Kidney (tissue), 14 donors: Measurements from ENCODE around the gene CEP126. TPM values are rescaled to one million over a fixed set of nuclear protein-coding genes. Genes with fewer than 3 reads are reported as not detected.
A peak's percentile ranks its signal among the peaks of the same experiment; 100 is the strongest.

Experiments used
- DNase-seq, 5 donors: peaks; one replicate each; pipeline ENCODE4 v3.0.0-alpha.2; 2013 to 2020
- FAIRE-seq: peaks from 2 replicates; lab custom pipeline; 2012; peaks lifted over from hg19 to GRCh38; lab: Jason Lieb, UNC
- H3K27ac ChIP-seq, 2 donors: one replicate each; pipeline ENCODE4 v1.7.0; 2013; ENCODE audit warnings: low read depth in 2 of 2, low read length in 2 of 2, inconsistent platforms in 1 of 2
- H3K27me3 ChIP-seq: one replicate; pipeline ENCODE4 v1.7.1; 2013; ENCODE audit warnings: low read length, inconsistent platforms; ENCODE audit not compliant: control insufficient read depth, insufficient read depth
- H3K36me3 ChIP-seq, 3 donors: one replicate each; pipeline versions ENCODE4 v1.7.0 to v1.7.1; 2013; ENCODE audit warnings: low read length in 3 of 3, control low read depth in 1 of 3, inconsistent platforms in 1 of 3; ENCODE audit not compliant: insufficient read depth in 3 of 3, control insufficient read depth in 2 of 3
- H3K4me1 ChIP-seq, 3 donors: one replicate each; pipeline versions ENCODE4 v1.7.0 to v1.7.1; 2013; ENCODE audit warnings: low read length in 3 of 3, inconsistent platforms in 1 of 3, low read depth in 1 of 3; ENCODE audit not compliant: control insufficient read depth in 2 of 3, insufficient read depth in 2 of 3
- H3K4me3 ChIP-seq, 3 donors: one replicate each; pipeline versions ENCODE4 v1.7.0 to v1.8.1; 2013; ENCODE audit warnings: low read length in 3 of 3, control low read depth in 1 of 3, inconsistent platforms in 1 of 3
- H3K9ac ChIP-seq, 3 donors: one replicate each; pipeline versions ENCODE4 v1.7.0 to v1.7.1; 2013; ENCODE audit warnings: low read length in 3 of 3, control low read depth in 1 of 3, inconsistent platforms in 1 of 3
- H3K9me3 ChIP-seq, 3 donors: one replicate each; pipeline versions ENCODE4 v1.7.0 to v1.7.1; 2013; ENCODE audit warnings: low read length in 3 of 3, control low read depth in 1 of 3, inconsistent platforms in 1 of 3; ENCODE audit not compliant: control insufficient read depth in 2 of 3, insufficient read depth in 1 of 3
- intact Hi-C: fragments of 100-400 bp; cut with DNase I; formaldehyde crosslinking; loops from one replicate; pipeline ENCODE4 v1.11.1; 2022
- polyA plus RNA-seq: library from polyadenylated mRNA; stranded (reverse); fragments of 350-450 nt; fragmentation: Illumina TruSeq; extraction: RNeasy Lipid Tissue Mini Kit (QIAGEN cat#74804); gene quantifications from one replicate; pipeline ENCODE4 v1.2.3, GENCODE V29; 2014; ENCODE audit warnings: low read depth, low replicate concordance; ENCODE audit not compliant: insufficient read depth
- total RNA-seq: library from RNA; stranded (reverse); fragmentation: NEBNext Ultra II Directional; extraction: Animal tissue kit (Norgen Biotek cat#: 25700); gene quantifications from one replicate; pipeline ENCODE4 v1.2.1, GENCODE V29; 2021
- TF ChIP-seq, protein P1 (sequence below): IDR thresholded peaks from 3 replicates; pipeline ENCODE4 v1.5.1; 2012; ENCODE audit warnings: mild to moderate bottlenecking, moderate library complexity, borderline replicate concordance; ENCODE audit not compliant: insufficient read depth; ENCODE audit errors: extremely low read depth
- donor health status: control.
- donor health status: control.
- donor health status: control.
- donor health status: control.
- donor health status: control.
- donor health status: DM: yes; HTN: yes; CAD: no.
- donor health status: Normal renal cell carcinoma (clear cell type).

The CEP126 gene
- total and polyA plus RNA-seq, 2 donors from 2014 or later, result 5.1 to 5.3 TPM

DNA sequence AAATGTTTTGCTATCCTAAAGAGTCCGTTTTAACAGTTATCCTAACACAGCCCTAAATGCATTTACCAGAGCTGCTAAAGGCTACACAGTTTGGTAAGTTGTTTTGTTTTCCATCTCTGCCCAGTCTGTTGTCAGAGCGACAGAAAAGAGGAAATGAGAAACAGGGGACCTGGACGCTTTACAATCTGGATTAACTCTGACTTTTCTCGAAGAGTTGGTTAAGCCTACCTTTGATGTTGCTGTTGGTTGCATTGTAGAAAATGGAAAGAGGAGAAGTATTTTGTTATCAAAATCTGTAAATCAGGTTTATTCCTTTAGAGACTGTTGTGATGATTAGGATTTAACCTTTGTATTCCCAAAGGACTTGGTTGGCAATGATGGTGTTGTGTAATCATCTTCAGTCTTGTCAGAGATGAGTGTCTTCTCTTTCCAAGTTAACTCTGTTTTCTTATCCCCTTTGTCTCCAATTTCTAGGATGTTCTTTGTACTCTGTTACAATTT is 1.0 kb downstream of the CEP126 start:
- Histone ChIP-seq H3K9ac (peak overlapping the region in 2 of 3 donors; percentile 45 to 72), H3K9me3 (no peaks in the 10 kb centered on the region), H3K4me3 (peak overlapping the region in 2 of 3 donors; percentile 72 to 74), H3K27ac (no peak overlapping the region), H3K36me3 (no peaks in the 10 kb centered on the region), H3K27me3 (no peaks in the 10 kb centered on the region), H3K4me1 (peaks cover 0 to 6% (median 4%) of the 10 kb centered on the region in 3 donors)
- intact Hi-C loops, result no loop called here
- DNase-seq, result peak in 2 of 5 donors; percentile 51 to 69
- TF ChIP-seq, protein P1, sequence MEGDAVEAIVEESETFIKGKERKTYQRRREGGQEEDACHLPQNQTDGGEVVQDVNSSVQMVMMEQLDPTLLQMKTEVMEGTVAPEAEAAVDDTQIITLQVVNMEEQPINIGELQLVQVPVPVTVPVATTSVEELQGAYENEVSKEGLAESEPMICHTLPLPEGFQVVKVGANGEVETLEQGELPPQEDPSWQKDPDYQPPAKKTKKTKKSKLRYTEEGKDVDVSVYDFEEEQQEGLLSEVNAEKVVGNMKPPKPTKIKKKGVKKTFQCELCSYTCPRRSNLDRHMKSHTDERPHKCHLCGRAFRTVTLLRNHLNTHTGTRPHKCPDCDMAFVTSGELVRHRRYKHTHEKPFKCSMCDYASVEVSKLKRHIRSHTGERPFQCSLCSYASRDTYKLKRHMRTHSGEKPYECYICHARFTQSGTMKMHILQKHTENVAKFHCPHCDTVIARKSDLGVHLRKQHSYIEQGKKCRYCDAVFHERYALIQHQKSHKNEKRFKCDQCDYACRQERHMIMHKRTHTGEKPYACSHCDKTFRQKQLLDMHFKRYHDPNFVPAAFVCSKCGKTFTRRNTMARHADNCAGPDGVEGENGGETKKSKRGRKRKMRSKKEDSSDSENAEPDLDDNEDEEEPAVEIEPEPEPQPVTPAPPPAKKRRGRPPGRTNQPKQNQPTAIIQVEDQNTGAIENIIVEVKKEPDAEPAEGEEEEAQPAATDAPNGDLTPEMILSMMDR, result no peak
- FAIRE-seq, result no peak

DNA sequence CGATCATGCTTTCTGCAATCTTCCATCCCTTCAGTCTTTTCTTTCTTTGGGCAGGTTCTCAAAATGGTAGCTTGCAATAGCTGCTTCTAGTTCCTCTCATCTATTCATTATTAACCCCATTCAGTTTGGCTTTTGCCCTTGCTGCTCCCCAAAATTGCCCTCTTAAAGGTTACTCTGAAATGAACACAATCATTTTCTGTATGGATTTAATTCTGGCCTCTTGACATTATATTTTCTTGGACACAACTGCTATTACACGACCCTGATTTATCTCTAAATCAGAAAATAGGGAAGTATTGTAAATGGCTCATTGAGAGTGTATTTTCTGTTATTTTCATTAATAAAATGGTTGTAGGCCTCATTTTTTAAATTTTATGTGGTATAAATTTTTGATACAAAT is 1.6 kb downstream of the CEP126 start, which contains the start of gene ANGPTL5:
ANGPTL5 (minus strand) TSS at position 101 of the 400 bp plus-strand sequence. CDS start 8,613 bp downstream, outside the sequence.
- intact Hi-C loops, result no loop called here
- H3K36me3 ChIP-seq, result no peaks in the 10 kb centered on the region
- peaks cover 0 to 6% (median 4%) of the 10 kb centered on the region in 3 donors for H3K4me1 ChIP-seq
- peak within 1 kb of the TSS in 2 of 3 donors; percentile 45 to 72 for H3K9ac ChIP-seq
- no peaks in the 10 kb centered on the region for H3K27me3 ChIP-seq
- no peak for FAIRE-seq
- no peak for DNase-seq
- peak within 1 kb of the TSS; percentile 72 to 74 for H3K27ac ChIP-seq
- H3K9me3 ChIP-seq, result no peaks in the 10 kb centered on the region
- TF ChIP-seq, protein P1, result no peak
- H3K4me3 ChIP-seq, result peak within 1 kb of the TSS; percentile 67 to 74 (median 72)

DNA sequence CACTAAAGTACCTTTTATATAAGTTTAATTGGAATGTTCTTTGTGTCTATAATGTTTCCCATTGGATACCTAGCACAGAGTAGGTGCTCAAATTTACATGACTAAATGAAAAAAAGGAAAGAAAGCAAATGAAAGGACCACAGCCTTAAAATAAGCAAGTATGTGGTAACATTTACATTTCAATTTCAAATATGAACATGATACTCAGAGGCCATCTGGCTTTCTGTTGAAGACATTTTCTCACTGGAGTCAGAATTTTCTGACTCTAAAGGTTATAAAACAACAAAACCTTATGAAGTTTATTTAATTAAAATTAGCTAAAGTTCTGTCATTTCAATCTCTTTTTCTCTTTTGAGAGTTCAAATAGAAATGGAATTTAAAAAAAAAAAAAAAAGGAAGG is 2.4 kb downstream of the CEP126 start:
- intact Hi-C loops, result no loop called here
- FAIRE-seq (no peak), DNase-seq (no peak)
- Histone ChIP-seq H3K27ac (no peak overlapping the region), H3K36me3 (no peaks in the 10 kb centered on the region), H3K27me3 (no peaks in the 10 kb centered on the region), H3K9ac (no peak overlapping the region), H3K9me3 (no peaks in the 10 kb centered on the region), H3K4me1 (peaks cover 0 to 6% (median 4%) of the 10 kb centered on the region in 3 donors), H3K4me3 (no peak overlapping the region)
- TF ChIP-seq, protein P1, result no peak
